COLO668 (cell line): ENCODE results near the gene ATP23.
A peak's percentile ranks its signal among the peaks of the same experiment; 100 is the strongest.

Source experiments
- DNase-seq: peaks from one replicate; lab custom pipeline; 2025; ENCODE audit not compliant: unreplicated experiment; lab: John Stamatoyannopoulos, UW

ATP23 gene

DNA sequence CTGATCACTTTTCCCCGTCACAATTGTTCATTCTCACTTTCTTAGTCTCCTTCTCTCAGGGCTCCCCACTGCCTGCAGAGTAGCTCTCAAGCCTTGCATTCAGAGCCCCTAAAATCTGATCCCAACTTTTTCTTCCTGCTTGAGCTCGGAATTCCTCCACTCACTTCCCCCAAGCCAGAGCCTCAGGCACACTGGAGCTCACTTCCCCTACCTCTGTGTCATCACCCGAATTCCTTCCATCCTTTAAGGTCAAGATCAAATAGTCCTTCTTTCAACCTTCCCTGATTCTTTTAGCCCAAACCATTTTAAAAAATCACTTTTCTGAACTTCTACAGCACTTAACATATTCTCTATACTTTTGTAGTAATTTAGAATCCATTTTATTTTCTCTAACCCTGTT lies 34.1 kb upstream of the ATP23 start:
- DNase-seq = no peak

DNA sequence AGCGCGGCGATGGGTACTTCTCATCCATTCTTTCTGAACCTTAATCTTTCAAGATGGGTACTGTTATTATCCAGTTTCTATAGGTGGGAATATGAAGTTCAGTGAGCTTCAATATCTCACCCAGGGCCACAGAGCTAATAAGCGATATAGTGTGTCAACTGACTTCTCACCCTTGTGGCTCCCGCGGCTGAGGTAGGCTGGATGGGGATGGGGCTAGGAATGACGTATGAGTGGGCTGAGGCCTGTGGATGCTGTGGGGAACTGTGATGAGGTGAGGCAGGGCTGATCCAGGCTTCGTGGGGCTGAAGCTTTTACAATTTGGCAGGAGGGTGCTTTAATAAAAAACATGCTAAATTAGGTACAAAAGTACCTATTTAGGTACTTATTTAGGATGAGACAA lies 32.9 kb upstream of the ATP23 start:
- no peak for DNase-seq

DNA sequence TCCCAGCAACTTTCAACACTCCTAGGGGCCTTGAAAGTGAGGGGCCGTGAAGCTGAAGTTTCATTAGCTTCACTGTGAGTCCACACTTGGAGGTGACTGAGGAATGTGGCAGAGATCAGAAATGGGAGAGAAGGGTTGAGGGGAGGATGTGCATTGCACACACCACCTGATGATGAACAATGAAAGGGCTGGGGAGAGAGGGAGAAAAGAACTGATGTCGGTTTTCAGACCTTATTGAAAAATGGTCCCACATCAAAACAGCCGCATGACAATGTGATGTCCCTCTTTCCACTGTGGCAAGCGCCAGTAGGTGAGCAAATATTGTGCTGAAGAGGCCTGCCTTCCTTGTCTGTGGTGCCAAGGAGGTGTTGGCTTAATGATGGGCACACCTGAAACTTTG lies 32.3 kb upstream of the ATP23 start:
- no peak for DNase-seq

DNA sequence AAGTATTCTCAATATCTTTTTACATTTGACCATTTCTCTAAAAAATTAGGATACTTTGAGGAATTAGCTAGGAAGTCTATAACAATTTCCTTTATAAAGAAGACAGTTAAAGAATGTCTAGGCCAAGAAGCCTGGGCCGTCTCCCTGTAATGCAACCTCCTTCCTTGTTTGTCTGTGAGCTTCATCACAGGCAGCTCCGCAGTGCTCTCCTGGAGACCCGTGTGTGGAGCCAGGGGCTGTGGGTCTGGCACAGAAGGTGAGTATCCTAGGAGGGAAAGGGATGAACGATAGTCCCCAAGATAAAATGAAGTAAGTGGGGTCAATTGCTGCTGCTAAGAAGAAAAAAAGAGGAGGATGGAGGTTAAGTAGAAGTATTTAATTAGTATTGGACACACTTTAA lies 31.8 kb upstream of the ATP23 start:
- no peak for DNase-seq

DNA sequence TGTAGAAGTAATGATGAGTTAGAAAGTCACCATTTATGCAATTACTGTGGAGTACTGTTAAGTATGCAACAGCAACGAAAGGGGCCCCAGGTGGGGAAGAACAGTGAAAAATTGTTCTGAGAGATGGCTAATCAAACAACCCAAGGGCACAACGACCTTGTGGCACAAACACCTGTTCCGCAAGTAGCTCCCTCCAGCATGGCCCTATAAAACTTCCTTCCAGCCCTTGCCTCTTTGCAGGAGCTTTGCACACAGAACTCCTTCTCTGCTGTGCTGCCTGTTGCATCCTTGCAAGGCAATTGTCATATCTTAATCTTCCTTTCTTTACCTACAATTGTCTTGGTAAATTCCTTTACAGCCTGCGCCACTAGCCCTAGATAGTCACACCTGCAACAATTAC lies 23.2 kb upstream of the ATP23 start:
- DNase-seq = no peak

DNA sequence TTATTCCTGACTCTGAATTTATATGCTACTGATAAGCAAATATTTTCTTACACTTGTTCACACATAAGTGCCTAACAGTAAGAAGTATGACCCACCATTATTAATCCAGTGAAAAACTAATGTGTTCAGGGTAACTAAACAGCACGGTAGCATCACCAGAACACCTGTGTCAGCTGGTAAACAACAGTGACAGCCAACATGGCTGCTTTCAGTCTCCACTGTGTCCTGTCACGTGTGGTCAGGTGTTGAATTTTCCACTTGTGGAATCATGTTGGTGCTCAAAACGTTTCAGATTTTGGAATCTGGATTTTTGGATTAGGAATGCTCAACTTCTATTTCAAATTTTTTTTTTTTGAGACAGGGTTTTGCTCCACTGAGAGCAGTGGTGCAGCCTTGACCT lies 14.3 kb upstream of the ATP23 start:
- no peak for DNase-seq

DNA sequence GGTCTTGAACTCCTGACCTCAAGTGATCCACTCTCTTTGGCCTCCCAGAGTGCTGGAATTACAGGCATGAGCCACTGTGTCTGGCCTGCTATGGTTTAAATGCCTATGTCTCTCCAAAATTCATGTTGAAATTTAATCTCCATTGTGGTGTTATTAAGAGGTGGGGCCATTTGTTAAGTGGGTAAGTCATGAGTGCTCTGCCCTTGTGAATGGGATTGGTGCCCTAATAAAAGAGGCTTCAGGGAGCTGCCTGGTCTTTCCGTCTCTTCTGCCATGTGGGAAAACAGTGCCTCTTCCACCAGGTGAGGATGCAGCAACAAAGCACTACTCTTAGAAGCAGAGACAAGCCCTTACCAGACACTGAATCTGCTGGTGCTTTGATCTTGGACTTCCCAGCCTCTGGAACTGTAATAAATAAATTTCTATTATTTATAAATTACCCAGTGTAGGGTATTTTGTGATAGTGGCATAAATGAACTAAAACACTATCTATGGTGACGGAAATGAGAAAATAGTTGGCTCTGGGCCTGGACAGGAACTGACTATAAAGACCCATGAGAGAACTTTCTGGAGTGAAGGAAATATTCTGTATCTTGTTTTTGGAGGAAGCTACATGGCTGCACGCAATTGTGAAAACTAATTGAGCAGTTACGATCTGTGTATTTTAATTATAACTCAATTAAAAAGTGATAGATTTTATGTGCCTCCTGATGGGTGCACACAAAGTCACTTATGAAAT lies 12.1 kb upstream of the ATP23 start:
- no peak for DNase-seq

DNA sequence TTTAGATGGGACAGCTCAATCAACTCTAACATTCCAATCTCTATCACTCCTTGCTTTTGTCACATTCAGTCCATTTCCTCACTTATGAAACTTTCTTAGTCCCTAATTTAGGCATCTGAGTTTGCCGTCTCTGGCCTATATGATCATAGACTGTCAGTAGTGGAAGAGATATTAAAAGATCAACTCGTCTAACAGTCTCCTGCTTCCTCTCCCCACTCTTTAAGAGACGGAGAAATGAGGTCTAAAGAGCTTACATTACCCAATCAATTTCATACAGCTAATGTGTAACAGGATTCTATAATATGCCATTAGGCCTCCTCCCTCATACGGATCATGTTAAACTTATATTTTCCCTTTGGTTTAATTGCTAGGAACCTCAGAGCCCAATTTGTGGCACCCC lies 6.5 kb upstream of the ATP23 start:
- DNase-seq = no peak

DNA sequence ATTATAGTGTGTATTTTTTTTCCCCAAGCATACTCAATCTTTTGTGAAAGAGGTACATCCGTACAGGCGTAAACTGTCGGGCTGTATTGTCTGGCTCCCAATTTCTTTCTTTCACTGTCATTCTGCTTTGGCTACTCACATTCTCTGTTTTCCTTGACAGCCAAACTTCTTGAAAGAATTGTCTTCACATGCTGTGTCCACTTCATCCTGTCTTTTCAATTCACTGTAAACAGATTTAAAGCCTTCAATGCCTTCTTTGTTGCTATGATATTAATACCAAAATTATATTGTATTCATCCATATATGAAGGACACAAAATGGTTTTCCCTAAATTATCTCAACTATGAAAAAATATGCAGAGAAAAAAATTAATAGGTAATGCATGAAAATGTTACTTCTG lies 6.0 kb upstream of the ATP23 start:
- DNase-seq = no peak

DNA sequence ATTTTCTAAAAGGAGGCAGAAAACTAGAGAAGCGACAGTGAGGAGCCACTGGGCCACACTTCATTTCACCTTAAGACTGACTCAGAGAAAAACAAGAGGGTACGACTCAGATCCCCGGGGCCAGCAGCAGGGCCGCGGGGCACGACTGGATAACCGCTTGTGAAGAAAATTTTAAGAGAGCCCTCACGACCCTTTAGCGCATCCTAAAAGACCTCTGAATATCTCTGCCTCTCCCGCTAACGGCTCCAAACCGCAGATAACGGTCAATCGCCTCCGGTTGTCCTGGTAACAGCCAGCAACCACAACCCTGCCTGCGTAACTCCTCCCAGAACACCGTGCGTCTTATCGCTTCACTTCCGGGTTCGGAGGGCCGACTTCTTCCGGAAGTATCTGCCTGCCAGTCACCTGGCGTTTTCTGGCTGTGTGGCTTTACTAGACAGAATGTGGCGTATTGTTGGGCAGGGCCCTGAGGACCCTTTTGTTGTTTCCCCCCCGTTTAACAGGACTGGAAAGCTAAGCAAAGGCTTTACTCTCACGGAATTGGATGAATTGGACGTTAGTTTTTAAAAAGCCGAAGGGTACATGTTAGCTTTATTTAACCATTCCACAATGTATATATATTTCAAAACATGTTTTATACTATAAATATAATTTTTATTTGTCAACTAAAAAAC lies 5.4 kb upstream of the ATP23 start:
- peak; percentile 87 for DNase-seq

DNA sequence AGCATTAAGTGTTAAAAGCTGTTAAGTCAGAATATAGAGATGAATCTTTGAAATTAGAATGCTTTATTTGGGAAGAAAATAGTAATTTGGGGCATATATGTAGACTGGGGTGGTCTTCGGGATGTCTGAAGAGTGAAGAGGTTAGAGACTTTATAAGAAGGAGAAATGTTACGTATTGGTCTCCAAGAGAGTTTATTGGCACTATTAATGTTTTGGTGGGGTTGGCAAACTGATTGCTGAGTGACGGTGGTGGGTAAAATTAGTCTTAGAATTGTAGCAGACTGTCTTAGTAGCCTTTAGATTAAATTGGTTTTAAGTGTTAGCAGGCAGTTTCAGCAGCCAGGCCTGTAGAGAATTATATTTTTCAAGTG lies 4.9 kb upstream of the ATP23 start:
- DNase-seq = no peak

DNA sequence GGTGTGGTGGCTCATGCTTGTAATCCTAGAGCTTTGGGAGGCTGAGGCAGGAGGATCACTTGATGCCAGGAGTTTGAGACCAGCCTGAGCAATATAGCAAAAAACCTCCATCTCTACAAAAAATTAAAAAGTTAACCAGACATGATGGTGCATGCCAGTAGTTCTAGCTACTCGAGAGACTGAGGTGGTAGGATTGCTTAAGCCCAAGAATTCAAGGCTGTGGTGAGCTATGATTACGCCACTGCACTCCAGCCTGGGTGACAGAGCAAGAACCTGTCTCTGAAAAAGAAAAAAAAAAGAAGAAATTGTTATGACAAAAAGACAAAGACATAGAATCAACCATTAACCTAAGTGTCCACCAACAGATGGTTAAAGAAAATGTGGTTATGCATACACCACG lies 2.1 kb upstream of the ATP23 start:
- no peak for DNase-seq

DNA sequence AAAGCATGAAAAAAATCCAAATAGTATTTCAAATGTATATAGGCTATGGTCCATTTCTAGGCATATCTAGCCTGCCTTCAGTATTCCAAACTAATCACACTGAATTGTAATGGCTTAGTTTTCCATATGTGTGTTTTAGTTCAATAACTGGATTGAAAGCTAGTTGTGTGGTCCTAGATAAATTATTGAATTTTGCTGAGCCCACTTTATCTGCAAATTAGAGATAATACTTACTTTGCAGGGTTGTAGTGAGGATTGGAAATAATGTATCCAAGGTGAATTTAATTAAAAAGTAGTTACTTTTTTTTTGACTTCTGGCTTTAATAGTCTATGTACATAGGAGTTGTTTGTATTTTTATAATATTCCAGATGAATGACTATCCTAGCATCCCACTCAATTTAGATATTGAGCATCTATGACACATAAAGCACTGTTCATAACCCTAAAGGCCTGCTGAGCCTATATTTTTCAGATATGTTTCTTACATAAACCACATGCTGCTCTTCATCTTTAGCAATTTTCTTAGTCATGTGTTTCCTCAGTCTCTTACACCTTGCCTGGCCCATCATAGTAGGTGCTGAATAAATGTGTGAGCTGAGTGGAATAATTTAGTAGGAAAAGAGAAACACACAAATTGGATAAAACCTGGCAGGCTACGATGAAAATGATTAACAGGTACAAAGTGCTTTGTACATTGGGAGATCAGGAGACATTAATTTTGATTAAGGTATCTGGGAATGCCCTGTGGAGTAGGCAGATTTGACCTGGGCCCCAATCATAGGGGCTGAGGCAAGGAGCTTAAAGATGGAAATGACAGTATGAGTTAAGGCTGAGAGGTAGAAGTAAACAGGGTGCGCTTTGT lies 1.1 kb upstream of the ATP23 start:
- DNase-seq = no peak

DNA sequence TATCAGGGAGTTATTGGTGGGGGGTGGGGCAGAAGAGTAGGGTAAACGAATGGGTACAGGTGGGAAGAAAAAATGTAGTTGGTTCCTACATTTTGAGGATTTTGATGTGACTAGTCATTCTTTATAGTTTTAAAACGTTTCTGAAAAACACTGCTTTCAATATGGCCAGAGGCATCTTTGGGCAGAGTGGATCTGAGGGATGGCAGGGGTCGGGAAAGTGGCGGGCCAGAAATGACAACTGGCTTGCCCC lies 527 bp upstream of the ATP23 start:
- no peak for DNase-seq

DNA sequence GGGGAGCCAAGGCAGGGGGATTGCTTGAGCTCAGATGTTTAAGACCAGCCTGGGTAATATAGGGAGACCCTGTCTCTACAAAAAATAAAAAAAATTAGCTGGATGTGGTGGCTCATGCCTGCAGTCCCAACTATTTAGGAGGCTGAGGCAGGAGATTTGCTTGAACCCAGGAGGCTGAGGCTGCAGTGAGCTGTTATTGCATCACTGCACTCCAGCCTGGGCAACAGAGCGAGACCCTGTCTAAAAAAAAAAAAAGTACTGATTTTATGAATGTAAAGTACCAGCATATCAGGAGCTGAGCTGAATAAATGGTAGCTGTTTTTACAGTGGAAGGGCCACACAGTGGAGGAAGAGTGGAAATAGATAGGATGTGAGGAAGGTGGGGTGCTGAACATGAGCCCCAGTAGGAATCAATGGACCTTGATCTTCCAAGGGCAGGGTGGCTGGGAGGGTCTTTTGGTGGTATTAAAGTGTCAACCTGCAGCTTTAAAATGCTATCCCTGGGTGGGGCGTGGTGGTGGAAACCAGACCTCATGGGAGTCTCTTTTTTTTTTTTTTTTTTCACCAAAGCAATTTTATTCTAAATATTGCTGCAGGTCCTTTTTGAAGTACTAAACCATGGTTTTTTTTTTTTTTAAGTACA lies 2.2 kb downstream of the ATP23 start:
- no peak for DNase-seq

DNA sequence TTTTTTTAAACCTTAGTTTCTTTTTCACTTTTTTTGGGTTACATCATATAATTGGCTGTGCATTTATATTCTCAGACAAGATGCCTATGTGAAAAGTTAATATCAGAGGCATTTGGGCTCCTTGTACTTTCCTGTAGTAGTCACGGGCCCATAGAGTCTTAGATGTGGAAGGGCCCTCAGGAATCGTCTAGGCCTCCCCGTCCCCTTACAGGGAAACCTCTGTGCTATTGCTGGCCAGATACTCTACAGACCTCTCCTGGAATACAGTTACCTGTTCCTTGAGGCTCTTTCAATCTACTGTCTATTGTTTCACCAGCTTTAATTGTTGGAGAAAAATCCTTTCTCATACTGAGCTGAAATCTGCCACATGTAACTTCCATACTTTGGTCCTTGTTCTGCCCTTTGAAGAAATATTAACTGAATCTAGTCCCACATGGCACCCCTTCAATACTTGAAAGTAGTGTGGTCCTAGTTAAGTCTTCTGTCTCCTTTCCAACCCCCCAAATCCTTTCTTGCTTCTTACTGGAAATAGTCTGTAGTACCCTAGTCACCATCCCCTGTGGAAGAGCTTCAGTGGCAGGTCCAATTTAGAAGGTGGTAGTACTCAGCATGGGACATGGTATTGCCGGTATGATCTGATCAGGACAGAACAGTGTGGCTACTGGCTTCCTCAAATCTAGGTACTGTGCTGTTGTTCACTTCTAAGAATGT lies 3.1 kb downstream of the ATP23 start:
- no peak for DNase-seq

DNA sequence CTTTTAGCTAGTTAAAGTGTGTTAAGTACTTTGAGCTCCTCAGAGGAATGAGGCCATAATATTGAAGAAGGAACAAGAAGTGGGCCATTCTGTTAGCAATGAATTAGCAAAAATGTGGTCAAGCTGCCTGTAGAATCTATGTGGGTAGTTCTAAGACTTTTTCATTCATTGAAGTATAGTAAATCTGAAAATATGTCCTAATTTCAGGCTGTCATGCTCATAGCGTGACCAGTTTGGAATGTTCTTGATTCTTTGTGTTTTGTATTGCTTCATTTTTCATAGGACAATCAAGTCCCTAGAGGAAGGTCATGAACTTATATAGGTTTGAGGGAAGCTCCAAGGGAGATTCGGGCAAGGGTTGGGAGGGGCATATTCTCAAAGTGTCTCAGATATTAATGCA lies 11.4 kb downstream of the ATP23 start:
- no peak for DNase-seq

DNA sequence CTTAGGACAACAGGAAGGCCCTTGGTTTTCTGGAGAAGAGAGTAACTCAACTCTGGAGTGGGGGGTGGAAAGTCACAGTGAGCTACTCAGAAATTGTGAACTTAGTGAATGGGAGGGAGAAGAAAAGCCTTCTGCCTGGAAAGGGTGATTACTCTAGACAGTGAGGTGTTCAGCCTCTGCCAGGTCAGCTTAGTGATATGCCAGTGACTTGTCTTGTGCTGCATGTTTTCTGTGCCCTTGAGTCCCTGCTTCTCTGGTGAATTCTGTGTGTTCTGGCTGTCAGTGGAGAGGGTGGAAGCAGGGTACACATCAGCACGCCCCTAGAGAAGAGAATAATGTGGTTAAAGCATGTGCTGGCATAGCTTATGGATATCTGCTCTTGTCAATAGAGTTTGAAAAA lies 13.4 kb downstream of the ATP23 start:
- DNase-seq = no peak

DNA sequence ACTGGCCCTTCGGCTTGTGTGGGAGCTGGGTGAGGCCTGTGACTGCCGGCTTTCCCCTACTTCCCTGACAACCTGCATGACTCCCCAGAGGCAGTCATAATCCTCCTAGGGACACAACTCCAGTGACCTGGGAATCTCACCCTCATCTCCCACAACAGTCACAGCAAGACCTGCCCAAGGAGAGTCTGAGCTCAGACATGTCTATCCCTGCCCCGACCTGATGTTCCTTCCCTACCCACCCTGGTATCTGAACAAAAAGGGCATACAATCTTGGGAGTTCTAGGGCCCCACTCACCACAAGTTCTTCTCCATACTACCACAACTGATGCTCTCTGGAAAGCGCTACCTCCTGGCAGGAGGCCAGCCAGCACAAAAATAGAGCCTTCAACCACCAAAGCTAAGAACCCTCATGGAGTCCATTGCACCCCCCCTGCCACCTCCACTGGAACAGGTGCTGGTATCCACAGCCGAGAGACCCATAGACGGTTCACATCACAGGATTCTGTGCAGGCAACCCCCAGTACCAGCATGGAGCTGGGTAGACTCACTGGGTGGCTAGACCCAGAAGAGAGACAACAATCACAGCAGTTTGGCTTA lies 16.8 kb downstream of the ATP23 start:
- no peak for DNase-seq

DNA sequence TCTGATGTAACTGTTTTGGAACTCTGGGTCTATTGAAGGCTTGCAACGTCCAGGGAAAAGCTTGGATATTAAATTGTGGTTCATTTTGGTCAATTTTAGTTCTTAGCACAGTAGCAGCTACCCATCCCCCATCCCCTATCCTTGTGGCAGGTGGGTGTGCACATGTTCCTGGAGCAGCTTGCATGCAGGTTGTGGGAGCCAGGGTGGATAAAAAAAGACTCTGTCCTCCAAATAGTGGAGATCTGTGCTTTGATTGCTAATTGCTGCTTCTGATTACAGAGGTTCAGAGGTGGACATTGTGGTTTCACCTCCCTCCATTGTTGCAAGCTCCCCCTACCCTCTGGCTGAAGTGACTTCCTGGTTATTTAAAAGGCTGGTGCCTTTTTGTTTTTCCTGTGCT lies 23.1 kb downstream of the ATP23 start:
- no peak for DNase-seq

DNA sequence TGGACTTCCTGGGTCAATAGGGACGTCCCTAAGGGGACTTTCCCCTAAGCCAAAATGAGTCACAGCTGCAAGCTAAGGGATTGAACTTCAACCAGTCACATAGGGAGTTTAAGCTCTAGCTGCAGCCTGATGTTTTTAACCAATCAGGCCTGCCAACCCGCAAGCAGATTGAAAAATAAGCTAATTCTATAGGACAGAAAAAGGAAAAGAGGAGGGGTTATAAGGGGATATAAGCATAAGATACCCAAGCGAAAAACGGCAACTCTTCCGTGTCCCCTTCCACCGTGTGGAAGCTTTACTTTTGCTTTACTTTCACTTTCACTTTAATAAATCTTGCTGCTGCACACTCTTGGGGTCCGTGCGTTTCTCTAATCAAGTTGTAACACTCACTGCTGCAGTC lies 24.4 kb downstream of the ATP23 start:
- no peak for DNase-seq
